Medulla oblongata (tissue), 1 donor: ENCODE data around the gene MPST.

Experiments used
- DNase-seq: peaks from one replicate; pipeline ENCODE4 v3.0.0-alpha.2; 2015; ENCODE audit errors: extremely low spot score

Gene MPST

GRCh38 chr22:37000676-37001534 lies 18.6 kb upstream of the MPST start:
- no peak for DNase-seq

GRCh38 chr22:37001826-37002225 lies 17.7 kb upstream of the MPST start:
- no peak for DNase-seq

DNA sequence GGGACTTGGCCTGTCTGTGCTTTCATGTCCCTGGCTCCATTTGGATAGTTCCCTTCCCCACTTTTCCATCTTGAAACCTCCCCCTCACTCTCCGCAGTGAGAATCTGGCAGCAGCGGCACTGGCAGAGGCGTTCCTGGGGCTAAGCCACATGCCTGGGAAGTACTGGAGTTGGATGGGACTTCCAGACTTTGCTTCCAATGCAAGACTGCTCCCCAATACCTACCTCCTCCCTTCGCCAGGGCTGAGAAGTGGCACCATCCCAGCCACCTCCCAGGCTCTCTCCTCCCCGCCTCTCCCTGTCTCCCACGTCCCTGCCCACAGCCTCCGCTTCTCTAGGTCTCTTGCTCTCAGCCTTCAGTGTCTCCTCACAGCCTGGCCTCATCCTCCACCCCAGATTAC lies 16.9 kb upstream of the MPST start:
- no peak for DNase-seq

DNA sequence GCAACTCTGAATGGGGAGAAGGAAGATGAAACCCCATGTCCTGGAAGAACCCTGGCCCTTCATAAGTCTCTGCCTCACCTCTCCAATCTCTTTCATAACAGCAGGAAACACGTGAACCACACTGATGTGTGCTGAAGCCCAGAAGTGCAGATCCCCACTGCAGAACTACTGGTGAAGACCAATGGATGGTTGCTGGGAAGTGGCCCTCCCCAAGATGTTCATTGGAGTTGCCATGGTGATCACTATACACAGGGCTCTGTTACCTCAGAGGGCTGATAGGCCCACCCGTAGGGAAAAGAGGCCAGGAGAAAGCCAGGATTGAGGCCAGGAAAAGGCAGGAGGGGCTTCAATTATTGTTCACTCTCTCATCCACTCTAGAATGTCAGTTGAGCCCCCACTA lies 11.9 kb upstream of the MPST start:
- DNase-seq, result no peak

DNA sequence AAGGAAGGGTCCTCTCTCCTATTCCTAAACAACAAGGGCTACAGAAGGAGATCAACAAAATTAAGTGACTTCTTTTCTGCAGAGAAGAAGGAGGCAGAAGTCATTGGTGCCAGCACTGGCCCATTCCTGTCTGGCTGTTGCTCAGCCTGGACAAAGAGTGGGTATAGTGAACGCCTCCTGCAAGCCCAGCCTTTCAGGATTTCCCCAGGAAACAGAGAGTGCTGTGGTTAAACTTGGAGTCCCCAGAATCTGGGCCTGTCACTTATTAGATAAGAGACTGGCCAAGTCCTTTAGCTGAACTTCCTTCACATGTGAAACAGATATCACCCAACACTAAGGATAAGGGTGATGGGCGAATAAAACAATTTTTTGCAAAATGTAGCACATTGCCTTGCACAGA lies 11.2 kb upstream of the MPST start:
- DNase-seq, result no peak

- no peak for DNase-seq
Observed at GRCh38 chr22:37009490-37009889, 10.1 kb upstream of the MPST start.

DNA sequence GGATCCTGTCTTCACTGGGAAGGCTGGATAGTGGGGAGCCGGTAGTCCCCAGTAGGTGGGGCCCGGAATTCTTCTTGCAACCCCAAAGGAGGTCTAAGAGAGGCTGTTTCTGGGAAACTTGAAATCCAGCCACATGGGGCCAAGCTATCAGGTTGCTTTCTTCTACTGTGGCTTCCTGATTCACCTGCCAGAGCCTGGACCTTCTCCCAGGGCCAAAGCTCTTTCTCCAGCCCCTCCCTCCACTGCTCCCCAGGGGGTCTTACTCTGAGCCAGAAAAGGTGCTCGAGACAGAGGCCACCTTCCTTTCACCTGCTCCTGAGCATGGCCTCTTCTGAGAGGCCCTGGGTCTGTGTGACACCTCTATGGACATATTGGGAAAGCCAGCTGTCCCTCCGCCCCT lies 9.4 kb upstream of the MPST start:
- no peak for DNase-seq

DNA sequence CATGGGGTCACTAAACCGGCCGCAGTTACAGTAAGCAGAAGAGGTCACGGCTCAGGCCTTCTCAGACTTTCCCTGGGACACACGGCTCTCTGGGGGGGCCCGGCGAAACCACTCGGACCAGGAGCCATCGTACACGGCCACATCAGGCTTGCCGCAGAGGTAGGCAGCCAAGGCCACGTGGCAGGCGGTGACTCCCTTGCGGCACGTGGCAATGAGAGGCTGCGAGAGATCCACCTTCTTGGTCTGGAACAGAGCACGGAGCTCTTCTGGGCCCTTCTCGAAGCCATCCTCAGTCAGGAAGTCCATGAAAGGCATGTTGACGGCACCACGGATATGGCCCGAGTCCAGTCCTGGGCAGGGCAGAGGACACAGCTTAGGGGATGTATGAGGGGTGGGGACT lies 8.6 kb upstream of the MPST start:
- DNase-seq, result no peak

GRCh38 chr22:37011472-37011871 lies 8.1 kb upstream of the MPST start:
- DNase-seq, result no peak

GRCh38 chr22:37012262-37012904 lies 7.2 kb upstream of the MPST start:
- peak; percentile 79 for DNase-seq

GRCh38 chr22:37012956-37013355 lies 6.6 kb upstream of the MPST start:
- DNase-seq, result no peak

GRCh38 chr22:37014415-37014806 lies 5.1 kb upstream of the MPST start:
- DNase-seq, result no peak

GRCh38 chr22:37014835-37015586 lies 4.5 kb upstream of the MPST start:
- no peak for DNase-seq

- no peak for DNase-seq
Observed at GRCh38 chr22:37015587-37015878, 4.0 kb upstream of the MPST start.

- no peak for DNase-seq
Observed at GRCh38 chr22:37016134-37016910, 3.2 kb upstream of the MPST start.

GRCh38 chr22:37017356-37017755 lies 2.2 kb upstream of the MPST start:
- DNase-seq, result no peak

DNA sequence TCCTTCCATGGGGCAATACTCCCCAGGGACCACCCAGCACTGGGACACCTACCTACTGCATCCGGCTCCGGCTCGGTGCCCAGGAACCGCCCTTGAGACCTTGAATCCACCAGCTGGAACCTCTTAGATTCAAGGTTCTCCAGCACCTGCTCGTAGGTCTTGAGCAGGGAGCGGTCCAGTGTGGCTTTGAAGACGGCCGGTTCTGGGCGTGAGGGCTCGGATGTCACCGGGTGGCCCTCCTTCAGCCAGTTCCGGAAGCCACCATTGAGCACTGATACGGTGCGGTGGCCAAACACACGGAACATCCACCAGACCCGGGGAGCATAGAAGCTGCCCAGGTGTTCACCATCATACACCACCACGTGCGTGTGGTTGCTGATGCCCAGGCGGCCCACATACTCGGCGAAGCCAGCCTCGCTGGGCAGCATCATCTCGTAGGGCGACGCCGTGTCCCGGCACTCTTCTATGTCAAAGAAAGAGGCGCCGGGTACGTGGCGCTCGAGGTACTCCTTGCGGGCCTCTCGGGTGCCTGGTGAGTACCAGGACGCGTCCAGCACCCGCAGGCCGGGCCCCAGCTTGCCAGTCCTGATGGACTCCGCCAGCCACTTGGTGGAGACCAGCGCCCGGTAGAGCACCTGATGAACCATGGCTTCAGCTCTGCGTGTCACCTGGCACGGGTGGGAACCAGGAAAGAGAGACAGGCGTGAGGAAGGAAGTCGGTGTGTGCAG lies 1.3 kb upstream of the MPST start:
- DNase-seq, result no peak

DNA sequence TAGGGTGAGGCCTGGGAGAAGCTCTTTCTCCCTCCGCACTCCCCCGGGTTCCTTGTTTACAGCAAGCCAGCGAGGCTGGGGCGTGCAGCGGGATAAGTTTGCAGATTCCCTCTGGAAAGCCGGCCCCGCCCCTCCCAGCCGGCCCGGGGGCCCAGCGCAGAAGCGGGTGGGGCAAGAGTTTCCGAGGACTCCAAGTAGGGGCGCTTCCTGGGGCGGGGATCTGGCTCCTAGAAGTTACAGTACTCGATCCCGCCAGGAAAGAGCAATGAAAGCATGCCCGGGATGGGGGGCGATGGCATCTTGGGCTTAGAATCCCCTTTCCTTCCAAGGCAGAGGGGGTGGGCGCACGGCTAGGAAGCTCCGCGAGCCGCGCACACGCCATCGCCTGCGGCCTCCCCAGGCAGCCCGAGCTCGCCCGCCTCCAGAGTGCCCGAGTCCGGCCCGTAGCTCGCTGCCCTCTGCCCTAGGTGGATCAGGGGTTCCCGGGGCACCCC lies 680 bp upstream of the MPST start:
- DNase-seq, result peak; percentile 39

- no peak for DNase-seq
Observed at GRCh38 chr22:37020192-37020479, 594 bp downstream of the MPST start.

DNA sequence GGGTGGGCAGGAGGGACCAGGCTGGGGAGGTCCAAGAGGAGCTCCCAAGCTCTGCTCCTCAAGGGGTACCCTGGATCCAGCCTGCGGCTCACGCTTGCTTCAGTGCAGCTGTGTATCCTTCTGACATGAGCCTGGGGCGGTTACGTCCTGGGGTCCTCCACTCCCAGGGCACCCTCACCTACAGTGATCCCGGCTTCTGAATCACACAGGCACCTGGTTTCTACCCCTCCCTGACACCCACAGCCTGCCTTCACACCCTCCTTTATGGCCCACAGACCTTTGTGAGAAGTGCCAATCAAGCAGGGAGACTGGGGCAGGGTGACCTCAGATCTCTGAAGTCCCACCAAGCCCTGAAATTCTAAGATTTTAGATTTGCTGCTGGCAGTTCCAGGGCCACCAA lies 1.5 kb downstream of the MPST start:
- DNase-seq, result no peak

DNA sequence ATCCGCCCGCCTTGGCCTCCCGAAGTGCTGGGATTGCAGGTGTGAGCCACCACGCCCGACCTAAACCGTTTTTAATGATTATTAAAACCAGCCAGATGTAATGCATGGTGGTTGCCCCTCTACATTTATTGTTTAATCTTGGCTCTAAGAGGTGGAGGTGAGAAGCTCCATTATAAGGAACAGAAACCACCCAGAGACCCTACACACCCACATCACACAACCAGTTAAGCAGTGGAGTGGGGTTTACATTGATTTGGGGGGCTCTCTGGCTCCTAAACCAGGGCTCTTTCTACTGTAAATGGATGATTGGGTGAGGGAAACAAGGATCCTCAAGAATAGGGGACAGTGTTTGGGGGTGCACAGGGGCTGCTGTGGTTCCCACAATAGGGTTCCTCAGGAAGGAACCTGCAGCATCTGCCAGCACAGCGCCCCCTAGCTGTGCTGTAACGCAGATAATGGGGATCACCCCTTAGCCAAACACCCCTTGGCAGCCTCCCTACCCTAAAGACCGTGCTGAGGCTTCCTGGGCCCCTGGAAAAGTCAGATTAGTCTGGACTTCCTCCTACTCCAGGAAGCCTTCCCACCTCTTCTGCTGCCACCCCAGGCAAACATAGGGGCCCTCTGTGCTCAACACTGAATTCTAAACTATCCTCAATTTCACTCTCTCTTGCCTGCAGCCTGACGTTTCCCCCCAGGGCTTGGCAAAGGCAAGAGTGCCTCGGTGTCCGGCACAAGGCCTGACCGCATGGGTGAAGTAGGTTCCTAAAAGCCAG lies 2.4 kb downstream of the MPST start:
- DNase-seq, result peak; percentile 63
